A549 (cell line): ENCODE results near the gene C12orf75.

ENCODE experiments used
- EP300 ChIP-seq, 2 experiments: fragments of >200 bp; sonication (Bioruptor Twin); formaldehyde crosslinking; IDR thresholded peaks; 2 replicates in 1 of 2; 3 replicates in 1 of 2; pipeline ENCODE4 v1.6.1; 2016 to 2017
- FOSL2 ChIP-seq, 2 experiments: fragments of 450-650 bp in 1 of 2; fragments of >200 bp in 1 of 2; sonication (Bioruptor Twin) in 1 of 2; formaldehyde crosslinking; IDR thresholded peaks; 2 replicates each; pipeline versions ENCODE4 v1.5.0 to v1.6.1; 2016 to 2020; ENCODE audit warnings: mild to moderate bottlenecking in 1 of 2, moderate library complexity in 1 of 2
- POLR2A ChIP-seq: IDR thresholded peaks from 2 replicates; pipeline ENCODE4 v1.6.1; 2012; ENCODE audit warnings: mild to moderate bottlenecking, low read length

DNA sequence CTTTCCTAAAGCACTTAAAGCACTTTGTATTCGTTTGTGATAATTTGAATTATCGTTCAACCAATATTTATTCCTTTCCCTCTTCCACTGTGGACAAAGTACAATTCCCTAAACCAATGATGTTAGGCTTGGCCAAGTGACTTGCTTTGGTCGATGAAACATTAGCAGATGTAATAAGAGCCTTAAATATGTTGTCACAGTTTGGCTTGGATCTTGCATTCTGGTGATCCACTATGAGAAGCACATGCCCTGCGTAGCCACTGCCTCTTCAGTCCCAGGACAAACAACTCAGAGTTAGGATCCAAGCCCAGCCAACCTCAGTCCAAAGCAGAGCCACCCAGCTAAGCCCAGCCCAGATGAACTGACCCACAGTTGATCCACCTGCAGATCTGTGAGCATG lies 8.4 kb upstream of the C12orf75 start:
- TF ChIP-seq FOSL2 (IDR thresholded peaks at IDR 0.05) (no peak), FOSL2 (CRISPR knock-in tag; IDR thresholded peaks at IDR 0.05) (no peak), EP300 (IDR thresholded peaks at IDR 0.05) (no peak), POLR2A (no peak)
